OCI-LY7 (cell line): ENCODE data around the gene DNM3. TPM values are rescaled to one million over a fixed set of nuclear protein-coding genes. Genes with fewer than 3 reads are reported as not detected.

ENCODE experiments used
- BruUV-seq: library from RNA; stranded (reverse); fragments of 400-500 nt; replicated peaks from 2 replicates; lab custom pipeline; 2021; lab: Mats Ljungman, UMichigan
- CTCF ChIA-PET: fragments of 300-600 bp; sonication (Branson Sonifier 250); formaldehyde crosslinking; loops from one replicate; lab custom pipeline; 2022; ENCODE audit warnings: antibody characterized with exemption; ENCODE audit not compliant: unreplicated experiment; lab: Charles Lee
- POLR2A ChIA-PET: fragments of 300-600 bp; sonication (Branson Sonifier 250); formaldehyde crosslinking; loops from one replicate; lab custom pipeline; 2022; ENCODE audit warnings: antibody characterized with exemption; lab: Charles Lee
- DNase-seq: peaks from one replicate; pipeline ENCODE4 v3.0.0-alpha.2; 2015; ENCODE audit warnings: low spot score
- H2AFZ ChIP-seq: fragments of 200-600 bp; sonication (generic), shearing (Covaris generic); 2 replicates; pipeline ENCODE4 v1.6.1; 2014; ENCODE audit warnings: mild to moderate bottlenecking, antibody characterized with exemption, low read length, moderate library complexity
- H3K27ac ChIP-seq: fragments of 200-600 bp; sonication (generic); 2 replicates; pipeline ENCODE4 v1.5.1; 2014; ENCODE audit warnings: mixed run types, low read depth, mild to moderate bottlenecking, moderate library complexity, low read length, inconsistent platforms; ENCODE audit not compliant: poor library complexity, severe bottlenecking
- H3K36me3 ChIP-seq: fragments of 200-600 bp; sonication (generic); 2 replicates; pipeline ENCODE4 v1.6.1; 2014; ENCODE audit warnings: mild to moderate bottlenecking, antibody characterized with exemption, low read length, moderate library complexity, mixed read lengths; ENCODE audit not compliant: insufficient read depth
- H3K4me1 ChIP-seq: fragments of 200-600 bp; sonication (generic); 2 replicates; pipeline ENCODE4 v1.5.1; 2014; ENCODE audit warnings: mild to moderate bottlenecking, low read length; ENCODE audit not compliant: insufficient read depth, poor library complexity, severe bottlenecking
- H3K4me2 ChIP-seq: fragments of 200-600 bp; sonication (generic); 2 replicates; pipeline ENCODE4 v1.6.1; 2014; ENCODE audit warnings: mild to moderate bottlenecking, low read length
- H3K4me3 ChIP-seq: fragments of 200-600 bp; sonication (generic); 2 replicates; pipeline ENCODE4 v1.5.1; 2014; ENCODE audit warnings: mild to moderate bottlenecking, low read depth, low read length; ENCODE audit not compliant: poor library complexity, severe bottlenecking
- H3K79me2 ChIP-seq: fragments of 200-600 bp; sonication (generic); 2 replicates; pipeline ENCODE4 v1.6.1; 2016; ENCODE audit warnings: low read depth, mild to moderate bottlenecking, low read length, moderate library complexity, mixed read lengths; ENCODE audit not compliant: insufficient read depth
- H3K9me2 ChIP-seq: fragments of 200-600 bp; sonication (generic); 2 replicates; pipeline ENCODE4 v1.6.1; 2016; ENCODE audit warnings: mild to moderate bottlenecking, low read length, mixed read lengths; ENCODE audit not compliant: insufficient read depth
- H3K9me3 ChIP-seq: fragments of 200-600 bp; sonication (generic); 2 replicates; pipeline ENCODE4 v1.6.1; 2014; ENCODE audit warnings: mild to moderate bottlenecking, mixed run types, low read length, mixed read lengths
- H4K20me1 ChIP-seq: fragments of 200-600 bp; sonication (generic); 2 replicates; pipeline ENCODE4 v1.6.1; 2014; ENCODE audit warnings: mild to moderate bottlenecking, antibody characterized with exemption, low read length, moderate library complexity, mixed read lengths; ENCODE audit not compliant: insufficient read depth
- EZH2phosphoT487 ChIP-seq: fragments of 200-600 bp; sonication (generic); IDR thresholded peaks from 2 replicates; pipeline ENCODE4 v1.6.1; 2018; ENCODE audit warnings: low read depth, borderline replicate concordance, mild to moderate bottlenecking, mixed run types, antibody characterized with exemption, low read length, moderate library complexity, mixed read lengths
- intact Hi-C: fragments of 100-400 bp; cut with micrococcal nuclease; formaldehyde crosslinking; loops from one replicate; pipeline ENCODE4 v1.10.0; 2022; ENCODE audit not compliant: unreplicated experiment
- total RNA-seq, 2 experiments: library from RNA; depleted of rRNA in 1 of 2; stranded (reverse); fragments of >200 nt in 1 of 2; shearing (Covaris generic) in 1 of 2; gene quantifications; 2 replicates each; pipeline ENCODE4 v1.2.3, GENCODE V29; 2014 to 2022
- TF ChIP-seq, protein P1 (sequence below): fragments of 200-600 bp; sonication (generic); conservative IDR thresholded peaks from 2 replicates; pipeline ENCODE4 v1.5.1; 2014; ENCODE audit warnings: mild to moderate bottlenecking, antibody characterized with exemption, low read length, moderate library complexity, mixed read lengths

Gene DNM3
- total RNA-seq, 2 experiments from 2014 or later = 0.47 to 0.61 TPM

DNA sequence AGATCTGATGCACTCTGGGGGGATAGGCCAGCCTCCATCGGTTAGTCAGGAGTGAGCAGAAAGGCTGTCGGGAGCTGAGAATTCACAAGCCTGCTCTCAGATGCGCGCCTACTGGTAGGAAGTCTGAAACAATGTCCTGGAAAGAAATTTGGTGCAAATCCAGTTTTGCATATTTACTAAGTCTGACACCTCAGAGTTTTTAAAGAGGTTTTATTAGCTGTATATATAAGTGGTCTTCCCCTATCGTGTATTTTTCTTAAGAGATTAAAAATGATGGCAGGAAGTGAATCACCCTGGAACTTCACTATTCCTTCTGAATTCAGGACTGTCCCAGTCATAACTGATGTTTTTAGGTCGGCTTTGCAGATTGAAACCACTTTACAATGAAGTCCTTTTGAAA is 479.4 kb downstream of the DNM3 start:
- no peaks in the 10 kb centered on the region for H4K20me1 ChIP-seq
- POLR2A ChIA-PET = no interaction called here
- CTCF ChIA-PET = no interaction called here
- no peaks in the 10 kb centered on the region for H3K9me3 ChIP-seq
- intact Hi-C loops = no loop called here
- H3K79me2 ChIP-seq = no peaks in the 10 kb centered on the region
- TF ChIP-seq, protein P1, sequence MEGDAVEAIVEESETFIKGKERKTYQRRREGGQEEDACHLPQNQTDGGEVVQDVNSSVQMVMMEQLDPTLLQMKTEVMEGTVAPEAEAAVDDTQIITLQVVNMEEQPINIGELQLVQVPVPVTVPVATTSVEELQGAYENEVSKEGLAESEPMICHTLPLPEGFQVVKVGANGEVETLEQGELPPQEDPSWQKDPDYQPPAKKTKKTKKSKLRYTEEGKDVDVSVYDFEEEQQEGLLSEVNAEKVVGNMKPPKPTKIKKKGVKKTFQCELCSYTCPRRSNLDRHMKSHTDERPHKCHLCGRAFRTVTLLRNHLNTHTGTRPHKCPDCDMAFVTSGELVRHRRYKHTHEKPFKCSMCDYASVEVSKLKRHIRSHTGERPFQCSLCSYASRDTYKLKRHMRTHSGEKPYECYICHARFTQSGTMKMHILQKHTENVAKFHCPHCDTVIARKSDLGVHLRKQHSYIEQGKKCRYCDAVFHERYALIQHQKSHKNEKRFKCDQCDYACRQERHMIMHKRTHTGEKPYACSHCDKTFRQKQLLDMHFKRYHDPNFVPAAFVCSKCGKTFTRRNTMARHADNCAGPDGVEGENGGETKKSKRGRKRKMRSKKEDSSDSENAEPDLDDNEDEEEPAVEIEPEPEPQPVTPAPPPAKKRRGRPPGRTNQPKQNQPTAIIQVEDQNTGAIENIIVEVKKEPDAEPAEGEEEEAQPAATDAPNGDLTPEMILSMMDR = no peak
- TF ChIP-seq EZH2phosphoT487 = no peak
- DNase-seq = no peak
- no peaks in the 10 kb centered on the region for H3K9me2 ChIP-seq
- H3K4me1 ChIP-seq = no peaks in the 10 kb centered on the region
- no peaks in the 10 kb centered on the region for H3K36me3 ChIP-seq
- no peak overlapping the region for H2AFZ ChIP-seq
- no peak overlapping the region for H3K4me3 ChIP-seq
- no peak overlapping the region for H3K4me2 ChIP-seq
- BruUV-seq = no TSS peak
- no peak overlapping the region for H3K27ac ChIP-seq

- ChIA-PET POLR2A (no interaction called here), CTCF (no interaction called here)
- no peak overlapping the region for H3K27ac ChIP-seq
- intact Hi-C loops = no loop called here
- H3K36me3 ChIP-seq = no peaks in the 10 kb centered on the region
- no TSS peak for BruUV-seq
- no peak overlapping the region for H3K4me2 ChIP-seq
- no peak overlapping the region for H3K4me3 ChIP-seq
- no peaks in the 10 kb centered on the region for H3K9me2 ChIP-seq
- no peaks in the 10 kb centered on the region for H3K9me3 ChIP-seq
- no peak for DNase-seq
- no peaks in the 10 kb centered on the region for H4K20me1 ChIP-seq
- H3K4me1 ChIP-seq = no peaks in the 10 kb centered on the region
- no peaks in the 10 kb centered on the region for H3K79me2 ChIP-seq
- TF ChIP-seq EZH2phosphoT487 = no peak
- TF ChIP-seq, protein P1 = no peak
- H2AFZ ChIP-seq = no peak overlapping the region
These were observed 480.2 kb downstream of the DNM3 start for GRCh38 chr1:172321451-172321850.

DNA sequence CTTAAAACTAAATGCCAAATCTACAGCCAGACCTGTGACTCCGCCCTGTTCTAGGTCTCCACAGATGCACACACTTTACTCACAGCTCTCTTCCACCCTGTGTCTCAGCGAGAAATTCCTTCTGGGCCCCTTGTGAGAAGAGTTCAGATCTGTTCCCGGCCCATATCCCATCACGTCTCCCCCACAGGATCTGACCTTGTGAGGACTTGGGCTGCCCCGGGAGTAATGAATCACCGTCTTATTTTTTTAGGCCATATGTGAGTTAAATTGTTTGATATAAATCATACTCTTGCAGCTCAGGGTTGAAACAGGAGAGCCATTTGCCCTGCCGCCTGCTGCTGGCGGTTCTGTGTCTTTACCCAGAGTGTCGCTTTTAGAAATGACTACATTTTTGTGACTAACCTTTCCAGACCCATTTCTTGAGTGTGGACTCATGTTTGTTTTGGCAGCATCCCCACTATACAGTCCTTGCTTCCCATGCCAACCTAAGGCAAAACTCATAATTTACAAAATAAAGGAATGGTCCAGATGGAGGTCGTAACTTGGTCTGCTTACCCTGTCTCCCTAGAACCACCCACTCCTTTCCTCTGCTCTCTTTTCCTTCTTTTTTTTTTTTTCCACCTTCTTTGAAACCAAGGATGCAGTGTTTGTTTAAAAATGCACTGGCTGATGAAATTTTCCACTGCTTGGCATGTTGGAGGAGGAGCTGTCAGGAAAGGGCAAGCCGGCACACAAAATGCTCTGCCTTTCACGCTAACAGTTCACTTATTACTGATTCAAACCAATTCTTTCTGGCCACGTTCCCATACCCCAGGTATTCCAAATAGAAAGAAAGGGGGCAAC is 481.1 kb downstream of the DNM3 start:
- Histone ChIP-seq H3K4me2 (no peak overlapping the region), H3K36me3 (no peaks in the 10 kb centered on the region), H3K4me1 (no peaks in the 10 kb centered on the region), H3K79me2 (no peaks in the 10 kb centered on the region), H3K27ac (no peak overlapping the region), H3K9me2 (no peaks in the 10 kb centered on the region), H3K4me3 (no peak overlapping the region), H2AFZ (no peak overlapping the region), H3K9me3 (no peaks in the 10 kb centered on the region), H4K20me1 (no peaks in the 10 kb centered on the region)
- ChIA-PET POLR2A (interaction anchor here (0.5 kb wide), 1 partner anchor 18 kb away, joined by 3 read pairs; no protein-coding TSS in a partner anchor), CTCF (no interaction called here)
- no TSS peak for BruUV-seq
- intact Hi-C loops = no loop called here
- no peak for DNase-seq
- TF ChIP-seq EZH2phosphoT487 = no peak
- TF ChIP-seq, protein P1 = no peak
